Stimulated activated CD8-positive, alpha-beta memory T cell treated with anti-CD3 and anti-CD28 coated beads, Interleukin-12 subunit alpha, Interleukin-12 subunit beta, amount 100 ng/mL, for 4 hours (primary cell): ENCODE measurements around the gene SPO11.

Experiments used
- DNase-seq: peaks from one replicate; pipeline ENCODE4 v3.0.0-alpha.2; 2020; ENCODE audit warnings: low read depth

The SPO11 gene, protein sequence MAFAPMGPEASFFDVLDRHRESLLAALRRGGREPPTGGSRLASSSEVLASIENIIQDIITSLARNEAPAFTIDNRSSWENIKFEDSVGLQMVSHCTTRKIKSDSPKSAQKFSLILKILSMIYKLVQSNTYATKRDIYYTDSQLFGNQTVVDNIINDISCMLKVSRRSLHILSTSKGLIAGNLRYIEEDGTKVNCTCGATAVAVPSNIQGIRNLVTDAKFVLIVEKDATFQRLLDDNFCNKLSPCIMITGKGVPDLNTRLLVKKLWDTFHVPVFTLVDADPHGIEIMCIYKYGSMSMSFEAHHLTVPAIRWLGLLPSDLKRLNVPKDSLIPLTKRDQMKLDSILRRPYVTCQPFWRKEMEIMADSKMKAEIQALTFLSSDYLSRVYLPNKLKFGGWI

DNA sequence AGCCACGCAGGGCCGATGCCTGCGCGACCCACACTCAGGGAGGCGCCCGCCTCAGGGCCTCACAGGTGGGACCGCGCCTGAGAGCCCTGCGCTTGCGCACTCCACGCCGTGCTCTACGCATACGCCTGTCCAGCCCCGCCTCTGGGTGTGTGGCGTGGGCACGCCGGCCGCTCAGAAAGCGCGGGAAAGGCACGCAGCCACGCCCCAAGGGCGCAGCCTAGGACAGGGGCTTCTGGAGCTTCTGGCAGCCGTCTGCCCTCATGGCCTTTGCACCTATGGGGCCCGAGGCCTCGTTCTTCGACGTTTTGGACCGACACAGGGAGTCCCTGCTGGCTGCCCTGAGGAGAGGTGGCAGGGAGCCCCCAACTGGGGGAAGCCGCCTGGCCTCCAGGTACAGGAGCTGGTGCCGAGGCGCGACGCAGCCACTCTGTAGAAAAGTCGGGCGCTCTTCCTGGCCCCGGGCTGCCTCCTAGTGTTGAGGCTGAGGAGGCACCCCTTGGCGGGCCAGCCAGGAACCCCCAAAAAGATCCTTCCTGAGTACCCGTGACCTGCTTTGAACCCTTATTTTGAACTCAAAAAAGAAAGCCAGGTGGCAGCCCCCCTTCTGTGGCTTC is at the start of gene SPO11:
TSS of gene SPO11 (plus strand) at position 196 of the 614 bp plus-strand sequence. CDS start at position 261, 65 bp downstream.
- no peak for DNase-seq

DNA sequence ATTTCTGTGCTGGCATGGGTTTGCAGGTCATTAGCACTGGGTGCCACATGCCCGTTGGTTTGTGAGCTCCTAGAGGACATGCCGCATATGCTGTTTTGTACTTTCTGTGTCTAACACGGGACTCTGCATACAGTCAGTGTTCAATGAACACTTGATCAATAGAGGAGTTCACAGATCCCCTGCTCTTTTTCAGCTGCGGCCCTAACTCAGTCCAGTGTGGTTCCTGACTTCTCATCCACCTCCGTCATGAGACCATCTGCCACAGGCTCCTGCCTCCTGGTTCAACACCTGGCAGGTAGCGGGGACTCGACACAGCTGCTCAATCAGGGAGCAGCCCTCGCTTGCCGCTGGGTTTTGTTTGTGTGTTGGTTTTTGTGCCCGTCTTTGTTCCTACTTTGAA is 49.4 kb upstream of the SPO11 start:
- DNase-seq: no peak

DNA sequence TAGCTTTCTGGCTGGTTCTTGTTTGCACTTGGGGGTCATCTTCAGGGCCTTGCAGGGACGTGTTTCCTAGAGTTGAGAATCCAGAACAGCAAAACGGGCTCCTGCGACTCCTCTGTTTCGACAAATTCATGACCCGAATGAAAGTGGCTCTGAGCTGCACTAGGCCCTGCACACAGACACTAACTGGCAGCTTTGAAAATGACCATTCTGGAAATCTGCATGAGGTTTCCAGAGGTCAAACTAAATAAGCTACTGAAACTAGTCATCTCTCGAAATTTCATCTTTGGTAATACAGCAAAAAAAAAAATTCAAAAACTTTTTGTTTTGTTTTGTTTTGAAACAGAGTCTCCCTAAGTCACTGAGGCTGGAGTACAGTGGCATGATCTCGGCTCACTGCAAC is 47.7 kb upstream of the SPO11 start:
- DNase-seq: no peak

DNA sequence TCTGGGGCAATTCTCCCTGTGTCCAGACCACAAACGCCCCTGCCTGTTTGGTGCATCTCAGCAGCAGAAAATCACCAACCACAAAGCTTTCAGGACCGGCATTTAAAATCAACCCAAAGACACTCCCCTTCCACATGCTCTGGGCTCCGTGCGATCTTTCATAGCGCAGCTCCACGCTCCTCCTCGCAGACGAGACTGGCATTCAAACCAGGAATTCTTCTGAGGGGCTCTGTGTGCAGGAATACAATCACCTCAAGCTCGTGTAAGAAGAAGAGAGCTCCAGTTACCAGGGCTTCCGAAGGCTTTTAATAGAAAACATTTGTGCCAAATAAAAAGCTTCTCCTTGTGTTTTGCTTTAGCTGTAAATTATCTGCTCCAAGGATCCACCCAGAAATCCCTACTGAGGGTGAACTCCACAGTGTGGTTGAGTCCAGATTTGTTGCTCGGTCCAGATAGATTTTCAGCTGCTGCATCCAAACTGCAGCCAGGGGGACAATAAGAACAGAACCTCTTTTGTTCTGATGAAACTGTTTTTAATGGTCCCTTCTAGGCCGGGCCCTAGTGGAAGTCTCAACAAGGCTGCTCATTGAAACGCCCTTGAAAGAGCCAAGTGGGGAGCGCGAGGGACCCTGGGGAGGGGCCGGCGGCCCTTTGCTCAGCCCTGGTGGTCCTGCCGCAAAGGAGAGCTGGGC is 46.8 kb upstream of the SPO11 start:
- DNase-seq: no peak

DNA sequence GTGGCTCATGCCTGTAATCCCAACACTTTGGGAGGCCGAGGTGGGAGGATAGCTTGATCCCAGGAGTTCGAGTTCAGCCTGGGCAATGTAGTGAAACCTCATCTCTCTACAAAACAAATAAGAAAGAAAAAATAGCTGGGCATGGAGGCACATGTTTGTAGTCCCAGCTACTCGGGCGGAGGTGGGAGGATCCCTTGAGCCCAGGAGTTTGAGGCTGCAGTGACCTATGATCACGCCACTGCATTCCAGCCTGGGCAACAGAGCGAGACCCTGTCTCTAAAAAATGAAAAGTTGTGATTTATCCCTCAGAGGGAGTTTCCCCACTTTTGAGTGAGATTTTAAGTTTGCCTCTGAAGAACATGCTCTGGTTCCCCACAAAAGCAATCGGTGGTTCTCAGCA is 45.7 kb upstream of the SPO11 start:
- DNase-seq: no peak

DNA sequence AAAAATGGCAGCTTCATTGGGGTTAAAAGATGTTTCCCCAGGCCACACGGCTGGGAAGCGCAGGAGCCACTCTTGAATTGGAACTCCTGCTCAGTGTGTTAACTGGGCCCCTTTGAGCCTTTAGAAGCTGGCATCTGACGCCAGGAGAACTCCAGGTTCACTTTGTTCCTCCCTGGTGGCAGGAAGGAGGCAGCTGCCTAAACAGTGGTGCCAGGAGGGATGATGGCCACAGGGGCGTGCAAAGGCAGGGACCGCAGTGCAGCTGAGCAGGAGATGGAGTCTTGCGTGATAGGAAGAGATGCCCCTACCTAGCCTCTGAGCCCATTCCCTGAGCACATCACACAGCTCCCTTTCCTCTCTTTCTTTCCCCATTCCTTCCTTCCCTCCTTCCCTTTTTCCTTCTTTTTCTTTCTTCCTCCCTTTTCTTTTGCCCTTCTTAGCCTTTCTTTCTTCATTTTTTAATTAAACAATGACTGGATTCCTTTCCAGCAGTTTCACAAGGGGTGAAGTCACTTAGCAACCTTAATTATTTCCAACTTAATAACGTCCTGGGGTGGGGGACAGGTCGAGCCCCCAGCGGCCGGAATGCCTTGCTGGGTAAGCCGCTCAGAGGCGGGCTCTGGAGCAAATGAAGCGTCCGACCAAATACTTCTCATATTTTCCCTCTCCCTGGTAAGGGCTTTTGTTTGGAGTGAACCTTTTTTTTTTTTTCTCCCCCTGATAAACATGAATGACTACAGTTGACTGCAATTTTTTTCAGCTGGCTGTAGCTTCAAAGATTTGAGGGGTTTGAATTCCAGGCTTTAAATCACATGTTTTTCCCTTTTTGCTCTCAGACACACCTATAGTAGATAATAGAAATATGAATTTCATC is 42.4 kb upstream of the SPO11 start:
- DNase-seq: no peak

DNA sequence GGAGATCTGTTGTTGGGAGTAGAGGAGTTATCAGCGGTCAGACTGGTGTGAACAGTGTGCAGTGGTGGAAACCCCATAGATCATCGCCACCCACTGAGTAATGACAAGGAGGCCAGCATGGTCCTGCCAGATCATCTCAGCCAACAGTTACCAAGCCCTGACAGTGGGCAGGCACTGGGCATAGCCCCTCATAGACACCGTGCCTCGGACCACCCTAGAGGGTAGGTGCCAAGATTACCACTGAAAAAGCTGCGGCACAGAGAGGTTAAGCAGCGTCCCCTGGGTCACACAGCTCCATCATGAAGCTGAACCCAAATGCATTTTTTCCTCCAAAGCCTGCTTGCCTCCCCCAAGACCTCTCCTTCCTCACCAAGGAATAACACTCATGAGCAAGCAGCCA is 41.7 kb upstream of the SPO11 start:
- no peak for DNase-seq

DNA sequence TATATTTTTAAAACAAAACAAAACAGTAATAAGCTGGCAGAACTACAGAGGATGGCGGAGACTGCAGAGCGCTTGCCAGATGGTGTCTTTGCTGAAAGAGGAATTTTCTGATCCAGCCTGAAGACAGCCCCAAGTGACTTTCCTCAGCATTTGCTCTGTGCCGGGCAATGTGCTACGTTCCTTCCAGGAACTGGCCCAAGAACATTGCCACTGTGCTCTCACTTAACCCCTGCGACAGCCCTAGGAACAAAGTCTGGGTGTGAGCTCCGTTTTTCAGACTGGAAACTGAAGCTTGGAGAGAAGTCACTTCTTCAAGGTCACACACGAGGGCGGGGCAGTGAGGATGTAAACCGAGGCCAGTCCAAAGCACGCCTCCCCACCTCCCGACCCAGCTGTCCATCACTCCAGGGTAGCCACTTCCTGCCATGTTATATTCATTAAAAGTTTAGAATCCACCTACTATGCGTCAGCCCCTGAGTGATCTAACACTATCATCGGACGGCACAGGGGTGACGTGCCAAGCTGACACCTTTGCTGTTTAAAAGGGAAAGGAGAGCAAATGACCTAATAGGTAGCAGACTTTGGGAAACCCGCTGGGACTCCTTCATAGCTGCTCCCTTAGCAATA is 40.8 kb upstream of the SPO11 start:
- DNase-seq: no peak

DNA sequence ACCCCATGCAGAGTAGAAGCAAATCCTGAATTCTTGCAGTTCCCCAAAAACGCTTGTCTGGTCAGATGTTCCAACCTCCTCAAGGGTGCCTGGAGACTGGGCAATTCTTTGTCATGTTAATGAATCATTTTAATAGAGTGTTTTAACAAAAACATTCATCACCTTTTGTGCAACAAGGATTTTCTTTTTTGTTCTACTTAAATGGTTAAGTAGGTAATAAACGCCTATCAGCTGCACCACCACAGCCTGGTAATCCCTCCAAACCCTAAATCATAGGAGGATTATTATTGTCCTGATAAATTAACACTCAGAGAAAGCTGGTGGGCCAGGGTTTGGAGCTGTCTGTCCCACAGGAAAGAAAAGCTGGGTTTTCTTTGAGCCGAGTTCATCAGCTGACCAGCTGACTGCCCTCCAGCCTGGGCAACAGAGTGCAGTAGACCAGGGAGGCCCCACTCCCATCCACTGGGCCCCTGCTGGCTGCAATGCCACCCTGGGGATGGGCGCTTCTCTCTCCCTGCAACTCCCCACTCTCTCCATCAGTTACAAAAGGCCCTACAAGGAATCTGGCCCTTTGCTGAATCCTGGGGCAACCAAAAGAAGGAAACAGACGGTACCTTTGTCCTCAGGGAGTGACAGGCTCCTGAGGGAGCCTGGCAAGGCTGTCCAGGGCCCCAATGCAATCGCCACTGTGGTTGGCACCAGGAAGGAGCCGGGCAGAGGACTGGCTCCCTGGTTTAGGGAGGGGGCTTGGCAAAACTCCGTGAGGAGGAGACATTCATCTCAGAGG is 40.0 kb upstream of the SPO11 start:
- DNase-seq: no peak

DNA sequence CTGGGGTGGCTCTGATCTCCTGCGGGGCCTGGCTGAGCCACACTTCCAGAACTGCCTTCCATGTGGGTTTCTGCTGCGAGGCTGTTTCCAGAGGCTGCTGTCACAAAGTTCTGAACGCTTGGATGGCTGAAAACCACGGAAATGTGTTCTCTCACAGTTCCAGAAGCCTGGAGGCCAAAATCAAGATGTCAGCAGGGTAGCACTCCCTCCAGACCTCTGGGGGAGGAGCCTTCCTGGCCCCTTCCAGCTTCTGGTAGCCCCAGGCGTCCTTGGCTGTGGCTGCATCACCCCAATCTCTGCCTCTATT is 39.5 kb upstream of the SPO11 start:
- no peak for DNase-seq

DNA sequence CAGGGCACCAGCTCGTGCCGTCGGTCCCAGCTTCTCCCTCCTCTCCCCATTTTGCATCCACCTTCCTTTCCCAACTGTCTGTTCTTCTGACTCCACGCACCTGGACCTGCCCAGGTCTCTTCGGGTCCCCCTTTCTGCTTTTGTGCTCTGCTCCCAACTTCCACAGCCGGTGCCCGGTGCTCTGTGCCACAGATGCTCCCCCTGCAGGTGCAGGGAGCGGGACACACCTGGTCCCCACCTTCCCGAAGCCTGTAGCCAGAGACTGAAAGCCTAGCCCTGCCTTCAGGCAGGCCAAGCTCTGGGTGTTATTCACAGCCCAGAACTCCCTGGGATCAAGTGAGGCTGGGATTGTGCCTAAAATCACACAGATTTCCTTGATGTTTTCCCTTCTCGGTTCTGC is 38.6 kb upstream of the SPO11 start:
- no peak for DNase-seq

DNA sequence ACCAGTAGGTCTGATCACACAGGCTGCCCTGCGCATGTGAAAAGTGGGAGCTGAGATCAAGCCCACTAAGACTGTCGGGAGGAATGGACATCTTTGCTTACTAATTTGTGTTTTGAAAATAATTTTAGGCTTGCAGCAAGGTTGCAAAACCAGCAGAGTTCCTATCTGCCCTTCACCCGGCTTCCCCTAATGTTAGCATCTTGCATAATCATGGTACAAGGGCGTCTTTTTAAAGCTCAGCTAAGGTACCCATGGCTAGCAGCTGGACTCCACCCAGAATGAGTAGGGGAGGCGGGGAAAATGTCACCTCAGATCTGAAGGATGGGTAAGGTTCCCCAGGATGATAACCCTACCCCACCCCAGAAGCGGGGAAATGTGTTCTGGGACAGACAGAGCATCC is 37.9 kb upstream of the SPO11 start:
- no peak for DNase-seq

DNA sequence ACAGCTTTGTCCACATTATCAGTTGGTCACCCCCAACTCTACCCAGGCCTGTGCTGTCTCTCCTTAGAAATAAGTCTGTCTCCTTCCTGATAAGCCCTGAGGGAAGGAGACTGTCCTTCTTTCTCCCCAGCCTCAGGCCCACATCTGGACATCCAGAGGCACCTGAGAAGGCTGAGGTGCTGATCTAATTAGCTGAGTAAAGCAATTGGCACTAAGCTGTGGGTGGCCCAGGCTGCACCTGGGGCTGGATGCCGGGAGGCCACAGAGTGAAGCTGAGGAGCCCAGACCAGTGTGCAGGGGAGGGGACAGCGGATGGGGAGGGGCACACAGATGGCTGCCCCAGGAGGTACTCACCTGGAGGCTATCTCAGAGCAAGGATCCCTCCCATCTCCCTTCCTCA is 37.0 kb upstream of the SPO11 start:
- DNase-seq: no peak

DNA sequence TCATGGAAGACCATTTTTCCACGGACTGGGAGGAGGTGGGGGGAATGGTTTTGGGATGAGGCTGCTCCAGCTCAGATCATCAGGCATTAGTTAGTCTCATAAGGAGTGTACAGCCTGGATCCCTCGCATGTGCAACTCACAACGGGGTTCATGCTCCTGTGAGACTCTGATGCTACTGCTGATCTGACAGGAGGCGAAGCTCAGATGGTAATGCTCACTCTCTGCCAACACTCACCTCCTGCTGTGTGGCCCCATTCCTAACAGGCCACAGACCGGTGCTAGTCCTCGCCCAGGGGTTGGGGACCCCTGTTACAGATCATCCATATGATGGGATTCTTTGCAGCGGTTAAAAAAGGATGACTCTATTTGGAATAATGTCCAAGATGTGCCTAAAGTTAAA is 35.6 kb upstream of the SPO11 start:
- DNase-seq: no peak

DNA sequence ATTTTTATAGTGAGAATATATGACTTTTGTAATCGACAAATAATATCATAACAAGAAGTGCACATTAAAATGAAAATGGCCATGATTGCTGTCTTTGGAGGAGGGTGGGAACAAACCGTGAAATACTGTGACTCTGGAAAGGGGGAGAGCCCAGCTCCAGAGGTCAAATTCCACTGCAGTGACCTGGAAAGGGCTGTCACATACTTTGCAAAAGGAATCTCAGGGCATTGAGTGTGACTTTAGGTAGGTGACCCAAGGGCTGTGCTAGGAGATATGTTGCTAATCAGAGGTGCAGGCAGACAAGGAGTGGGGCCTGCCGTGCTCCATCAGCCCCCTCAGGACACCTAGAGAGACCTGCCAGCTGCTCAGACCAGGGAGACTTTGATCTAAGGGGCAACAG is 35.1 kb upstream of the SPO11 start:
- no peak for DNase-seq

DNA sequence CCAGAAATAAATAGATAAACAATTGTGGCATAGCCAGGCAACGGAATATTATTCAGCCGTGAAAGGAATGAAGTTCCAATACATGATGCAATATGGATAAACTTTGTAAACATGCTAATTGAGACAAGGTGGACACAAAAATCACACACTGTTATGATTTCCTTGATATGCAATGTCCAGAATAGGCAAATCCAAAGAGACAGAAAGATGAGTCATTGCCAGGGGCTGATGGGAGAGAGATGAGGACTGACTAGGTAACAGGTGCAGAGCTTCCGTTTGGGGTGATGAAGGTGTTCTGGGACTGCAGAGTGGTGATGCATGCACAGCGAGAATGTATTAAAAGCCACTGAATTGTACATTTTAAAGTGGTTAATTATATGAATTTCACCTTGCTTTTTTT is 31.1 kb upstream of the SPO11 start:
- DNase-seq: no peak

DNA sequence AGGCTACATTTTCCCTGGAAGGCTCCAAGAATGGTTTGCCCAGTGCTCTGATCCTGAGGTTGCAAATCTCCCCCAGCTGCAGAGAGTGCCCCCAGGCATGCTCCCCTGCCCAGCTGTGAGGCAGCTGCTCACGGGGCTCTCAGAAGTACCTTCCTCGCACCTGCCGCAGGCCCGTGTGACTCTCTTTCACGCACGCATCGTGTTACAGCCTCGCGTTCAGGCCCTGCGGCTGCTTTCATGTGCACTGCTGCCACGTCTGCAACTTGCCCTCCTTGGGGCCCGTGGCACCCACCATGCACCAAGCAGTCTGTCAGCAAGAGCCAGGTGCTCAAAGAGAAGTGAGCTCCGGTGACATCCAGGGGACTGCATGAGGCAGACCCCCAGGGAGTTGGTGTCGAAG is 28.6 kb upstream of the SPO11 start:
- no peak for DNase-seq

DNA sequence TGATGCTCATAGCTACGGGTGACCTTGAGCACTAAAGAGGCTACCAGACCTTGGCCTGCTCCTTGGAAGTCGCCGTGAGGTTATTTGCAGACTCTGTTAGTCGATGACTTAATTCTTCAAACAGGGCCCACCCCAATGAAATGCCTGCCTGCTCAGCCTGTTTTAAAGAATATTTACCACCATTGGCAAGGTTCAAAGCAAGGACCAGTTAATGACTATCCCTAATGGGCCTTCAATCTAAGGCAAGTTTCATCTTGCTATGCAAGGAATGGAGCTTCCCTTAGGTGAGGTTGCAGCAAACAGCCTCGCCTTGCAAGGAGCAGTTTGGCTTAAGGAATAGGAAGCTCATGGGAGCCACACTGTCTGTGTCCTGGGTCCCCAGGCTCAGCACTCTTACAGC is 22.9 kb upstream of the SPO11 start:
- DNase-seq: no peak

DNA sequence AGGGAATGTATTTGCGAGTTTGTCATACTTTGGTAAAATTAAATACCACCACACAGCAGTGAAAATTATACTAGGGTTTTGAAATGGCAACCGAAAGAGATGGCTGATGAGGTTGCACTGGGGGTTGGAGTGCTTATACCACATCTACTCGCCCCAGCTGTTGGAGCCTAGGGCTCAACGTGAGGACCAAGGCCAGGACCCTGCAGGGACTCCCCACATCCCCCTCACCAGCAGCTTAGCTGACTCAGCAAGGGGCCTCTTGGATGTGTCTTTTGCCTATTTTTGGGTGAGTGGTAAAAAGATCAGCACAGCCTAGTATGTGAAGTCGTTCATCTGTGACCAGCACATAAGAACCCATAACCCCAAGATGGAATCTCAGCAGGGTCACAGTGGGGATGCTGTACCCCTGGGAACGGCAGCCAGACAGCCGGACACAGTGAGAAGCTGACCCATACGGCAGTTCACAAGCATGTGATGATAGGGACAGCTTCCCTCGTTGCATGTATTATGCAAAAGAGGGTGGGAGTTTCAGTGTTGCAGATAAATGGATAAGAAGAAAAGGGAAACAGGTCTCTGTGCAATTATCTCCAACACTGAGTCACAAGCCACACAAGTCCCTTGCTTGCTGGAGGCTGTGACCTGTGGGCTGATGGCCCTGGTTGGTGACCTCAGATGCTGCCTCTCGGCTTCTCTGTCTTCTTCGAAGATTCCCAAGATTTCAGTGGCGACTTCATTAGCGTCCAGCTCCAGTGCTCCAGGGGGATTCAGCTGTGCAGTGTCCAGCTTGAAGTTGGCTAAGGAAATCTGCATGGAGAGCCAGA is 20.9 kb upstream of the SPO11 start:
- no peak for DNase-seq

DNA sequence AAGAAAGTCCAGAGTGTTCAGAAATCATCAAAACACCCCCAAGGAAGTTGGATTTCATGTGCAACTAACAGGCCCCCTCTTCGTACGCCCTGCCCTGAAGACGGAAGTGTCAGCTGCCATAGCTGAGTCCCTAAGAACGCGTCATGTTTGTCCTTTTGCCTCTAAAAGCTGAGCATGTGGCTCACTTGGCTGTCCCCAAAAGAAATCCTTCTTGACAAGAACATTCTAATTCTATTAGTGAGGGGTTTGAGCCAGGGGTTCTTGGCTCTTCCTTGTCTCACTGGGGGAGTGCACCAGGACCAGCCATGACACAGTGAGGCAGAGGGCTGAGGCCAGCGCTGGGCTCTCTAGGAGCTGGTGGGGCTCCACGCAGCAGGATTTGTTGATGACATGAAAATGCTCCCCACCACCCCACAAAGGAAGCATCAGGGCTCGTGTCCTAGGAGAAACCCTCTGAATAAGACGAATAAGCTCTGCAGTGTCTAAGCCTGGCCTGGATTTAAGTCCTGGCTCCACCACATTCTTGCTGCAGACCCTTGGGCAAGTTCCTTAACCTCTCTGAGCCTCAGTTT is 20.0 kb upstream of the SPO11 start:
- no peak for DNase-seq
